ENCODE measurements around the gene SUMF1.
A peak's percentile ranks its signal among the peaks of the same experiment; 100 is the strongest.
"Not testable (repeated sequence)": the region's sequence is repeated elsewhere in the genome, so short reads cannot be mapped to it uniquely, and the experiment has no call there.

Gene SUMF1

DNA sequence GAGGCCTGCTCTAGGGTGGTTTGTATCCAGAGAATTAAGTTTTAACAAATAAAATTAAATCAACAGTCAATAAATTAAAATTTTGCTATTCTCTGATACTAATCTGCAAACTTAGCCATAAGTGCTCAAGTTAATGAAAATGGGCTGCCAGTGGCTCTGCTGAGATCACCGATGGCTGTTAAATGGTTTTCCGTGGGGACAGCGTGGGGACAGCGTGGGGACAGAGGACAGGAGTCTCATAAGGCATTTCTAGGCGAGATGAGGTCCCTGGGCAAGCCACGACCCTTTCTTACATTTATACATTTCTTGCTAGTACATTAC, 110.9 kb downstream of the SUMF1 start:
- in situ Hi-C loops (cut with MboI; ENCODE audit: low pct_unique_long_range_greater_than_20kb, low sequenced_read_pairs): no loop called here
- no peak for DNase-seq

DNA sequence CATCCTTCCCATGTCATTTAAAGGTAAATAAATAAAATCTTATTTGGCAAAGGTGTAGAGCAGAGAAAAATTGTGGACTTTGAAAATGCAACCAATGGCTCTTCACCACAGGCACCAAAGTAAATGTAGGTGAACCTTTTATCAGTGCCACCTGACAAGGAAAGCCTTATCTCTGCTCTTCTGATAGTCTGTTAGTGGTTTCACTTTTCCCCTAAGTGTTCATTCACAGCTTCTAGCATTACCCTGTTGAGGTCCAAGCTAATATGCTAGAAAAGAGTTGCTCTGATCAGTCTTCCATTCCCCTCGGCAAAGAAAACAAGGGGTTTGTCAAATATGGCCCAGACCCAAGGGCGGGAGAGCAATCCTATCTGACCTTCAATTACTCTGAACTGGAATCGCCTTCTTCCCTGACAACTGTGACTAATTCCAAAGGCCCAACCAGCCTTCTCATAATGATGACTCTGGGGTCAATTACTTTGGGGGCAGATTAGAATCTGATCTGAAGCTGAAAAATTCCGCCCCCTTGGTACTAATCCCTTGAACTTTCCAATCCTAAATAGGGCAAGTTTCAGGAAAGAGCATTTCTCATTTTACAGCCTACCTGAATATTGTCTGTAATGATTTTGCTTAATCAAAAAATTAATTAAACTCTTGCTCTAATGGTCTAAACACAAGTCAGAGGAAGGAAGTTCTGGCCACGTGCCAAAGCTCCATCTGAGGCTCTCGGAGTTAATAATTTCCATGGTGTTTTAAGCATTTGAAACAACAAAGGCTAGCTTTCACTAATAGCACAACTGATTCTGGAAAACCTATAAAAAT, 111.5 kb downstream of the SUMF1 start:
- no peak for DNase-seq
- in situ Hi-C loops (cut with MboI; ENCODE audit: low pct_unique_long_range_greater_than_20kb, low sequenced_read_pairs): no loop called here

- in situ Hi-C loops (cut with MboI; ENCODE audit: low pct_unique_long_range_greater_than_20kb, low sequenced_read_pairs): no loop called here
- no peak for DNase-seq
These were observed 115.2 kb downstream of the SUMF1 start for GRCh38 chr3:4351872-4352271.

- in situ Hi-C loops (cut with MboI; ENCODE audit: low pct_unique_long_range_greater_than_20kb, low sequenced_read_pairs): no loop called here
- no peak for DNase-seq
These were observed 115.8 kb downstream of the SUMF1 start for GRCh38 chr3:4351164-4351855.

GRCh38 chr3:4350789-4351163, 116.3 kb downstream of the SUMF1 start:
- peak; percentile 83 for DNase-seq
- in situ Hi-C loops (cut with MboI; ENCODE audit: low pct_unique_long_range_greater_than_20kb, low sequenced_read_pairs): no loop called here

GRCh38 chr3:4343258-4343657, 123.8 kb downstream of the SUMF1 start:
- DNase-seq: no peak
- in situ Hi-C loops (cut with MboI; ENCODE audit: low pct_unique_long_range_greater_than_20kb, low sequenced_read_pairs): loop anchor here (25.0 kb wide), 1 partner anchor 269 kb away; no protein-coding TSS in a partner anchor

- in situ Hi-C loops (cut with MboI; ENCODE audit: low pct_unique_long_range_greater_than_20kb, low sequenced_read_pairs): loop anchor here (25.0 kb wide), 1 partner anchor 271 kb away; no protein-coding TSS in a partner anchor
- no peak for DNase-seq
These were observed 125.8 kb downstream of the SUMF1 start for GRCh38 chr3:4341336-4341675.

DNA sequence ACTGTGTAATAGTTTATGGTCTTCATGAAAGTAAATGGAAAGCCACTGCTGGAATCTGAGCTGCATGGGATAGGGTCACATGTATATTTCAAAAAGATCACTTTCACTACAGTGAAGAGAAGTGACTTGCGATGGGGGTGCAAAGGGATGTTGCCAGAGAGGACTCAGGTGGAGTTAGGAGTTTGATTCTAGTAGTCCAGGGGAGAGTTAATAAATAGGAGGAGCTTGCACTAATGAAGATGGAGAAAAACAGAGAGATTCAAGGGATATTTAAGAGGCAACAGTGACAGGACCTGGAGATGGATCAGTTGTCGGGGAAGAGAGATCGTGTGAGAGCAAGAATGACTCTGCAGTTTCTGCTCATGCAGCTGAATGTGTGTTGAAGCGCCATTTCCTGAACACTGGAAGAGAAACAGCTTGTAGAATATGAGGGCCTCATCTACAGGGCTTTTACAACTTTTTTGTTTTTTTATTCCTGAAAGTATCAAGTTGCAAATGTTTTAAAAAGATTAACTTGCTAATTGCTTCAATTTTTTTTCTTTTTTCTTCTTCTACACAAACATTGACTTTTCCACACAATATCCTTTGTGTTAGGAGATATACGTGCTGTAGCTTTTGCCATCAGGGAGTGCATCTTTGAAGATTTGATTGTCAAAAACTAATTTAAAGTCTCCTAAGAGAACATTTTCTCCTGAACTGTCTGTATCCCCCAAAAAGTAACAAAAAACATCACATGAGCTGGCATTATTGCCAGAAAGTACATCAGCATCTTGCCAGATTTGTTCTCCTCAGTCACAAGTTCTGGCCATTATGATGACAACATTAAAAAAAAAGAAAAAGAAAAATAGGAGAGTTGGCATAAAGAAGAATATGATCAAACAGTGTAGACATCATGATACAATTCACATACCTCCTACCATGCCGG, 126.4 kb downstream of the SUMF1 start:
- in situ Hi-C loops (cut with MboI; ENCODE audit: low pct_unique_long_range_greater_than_20kb, low sequenced_read_pairs): loop anchor here (25.0 kb wide), 1 partner anchor 272 kb away; no protein-coding TSS in a partner anchor
- DNase-seq: peak; percentile 71

GRCh38 chr3:4340077-4340410, 127.0 kb downstream of the SUMF1 start:
- DNase-seq: no peak
- in situ Hi-C loops (cut with MboI; ENCODE audit: low pct_unique_long_range_greater_than_20kb, low sequenced_read_pairs): loop anchor here (25.0 kb wide), 1 partner anchor 272 kb away; no protein-coding TSS in a partner anchor

- in situ Hi-C loops (cut with MboI; ENCODE audit: low pct_unique_long_range_greater_than_20kb, low sequenced_read_pairs): loop anchor here (25.0 kb wide), 1 partner anchor 274 kb away; no protein-coding TSS in a partner anchor
- DNase-seq: no peak
These were observed 128.3 kb downstream of the SUMF1 start for GRCh38 chr3:4338751-4339150.

GRCh38 chr3:4336850-4337546, 130.1 kb downstream of the SUMF1 start:
- no peak for DNase-seq
- in situ Hi-C loops (cut with MboI; ENCODE audit: low pct_unique_long_range_greater_than_20kb, low sequenced_read_pairs): loop anchor here (25.0 kb wide), 1 partner anchor 275 kb away; no protein-coding TSS in a partner anchor

DNA sequence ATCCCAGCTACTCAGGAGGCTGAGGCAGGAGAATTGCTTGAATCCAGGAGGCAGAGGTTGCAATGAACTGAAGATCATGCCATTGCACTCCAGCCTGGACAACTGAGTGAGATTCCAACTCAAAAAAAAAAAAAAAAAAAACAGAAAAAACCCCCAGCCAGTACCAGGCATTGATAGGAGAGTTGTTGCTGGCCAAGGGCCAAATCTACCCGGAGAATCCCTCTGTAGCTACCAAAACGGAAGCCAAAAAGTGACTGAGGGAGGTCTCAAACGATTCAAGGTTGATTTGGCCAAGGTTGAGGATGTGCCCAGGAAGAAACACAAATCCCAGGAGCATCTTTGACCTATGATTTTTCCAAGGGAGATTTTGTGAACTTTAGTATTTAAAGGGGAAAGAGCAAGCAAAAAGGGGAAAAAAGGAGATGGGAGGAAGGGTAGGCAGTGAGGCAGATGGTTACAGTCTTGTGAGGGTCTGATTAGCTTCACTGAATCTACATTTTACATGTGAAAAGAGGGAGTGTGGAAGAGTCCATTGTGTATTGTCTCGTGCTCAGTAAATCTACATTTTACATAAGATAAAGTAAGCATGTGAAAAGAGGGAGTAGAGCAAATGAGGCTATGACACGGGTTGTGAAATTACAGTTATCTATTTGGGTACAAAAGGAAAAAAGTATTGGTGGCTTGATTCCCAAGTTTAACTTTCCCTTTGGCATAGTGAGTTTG, 131.1 kb downstream of the SUMF1 start:
- in situ Hi-C loops (cut with MboI; ENCODE audit: low pct_unique_long_range_greater_than_20kb, low sequenced_read_pairs): loop anchor here (25.0 kb wide), 1 partner anchor 276 kb away; no protein-coding TSS in a partner anchor
- no peak for DNase-seq

GRCh38 chr3:4334548-4334947, 132.5 kb downstream of the SUMF1 start:
- no peak for DNase-seq
- in situ Hi-C loops (cut with MboI; ENCODE audit: low pct_unique_long_range_greater_than_20kb, low sequenced_read_pairs): loop anchor here (25.0 kb wide), 1 partner anchor 278 kb away; no protein-coding TSS in a partner anchor

GRCh38 chr3:4332991-4333390, 134.1 kb downstream of the SUMF1 start:
- DNase-seq: no peak
- in situ Hi-C loops (cut with MboI; ENCODE audit: low pct_unique_long_range_greater_than_20kb, low sequenced_read_pairs): loop anchor here (25.0 kb wide), 1 partner anchor 279 kb away; no protein-coding TSS in a partner anchor

- DNase-seq: no peak
- in situ Hi-C loops (cut with MboI; ENCODE audit: low pct_unique_long_range_greater_than_20kb, low sequenced_read_pairs): loop anchor here (25.0 kb wide), 1 partner anchor 280 kb away; no protein-coding TSS in a partner anchor
These were observed 134.5 kb downstream of the SUMF1 start for GRCh38 chr3:4332574-4332973.

DNA sequence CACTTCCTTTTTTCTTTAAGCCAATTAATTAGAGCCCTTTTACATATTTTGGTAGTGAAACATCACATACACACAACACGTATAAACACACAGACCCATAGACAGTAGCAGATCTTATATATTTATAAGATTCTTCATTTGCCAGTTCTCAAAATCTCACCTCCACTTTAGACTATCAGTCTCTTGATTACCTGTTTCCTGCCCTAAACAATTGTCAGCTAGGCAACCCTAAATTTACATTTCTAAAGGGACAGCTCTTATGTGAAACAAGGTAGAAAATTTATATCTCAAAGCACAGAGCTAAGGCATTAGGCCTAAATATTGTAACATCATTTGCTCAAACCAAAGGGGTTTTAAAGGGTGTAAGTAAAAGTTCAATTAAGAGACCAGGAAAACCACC, 135.0 kb downstream of the SUMF1 start:
- DNase-seq: no peak
- in situ Hi-C loops (cut with MboI; ENCODE audit: low pct_unique_long_range_greater_than_20kb, low sequenced_read_pairs): loop anchor here (25.0 kb wide), 1 partner anchor 280 kb away; no protein-coding TSS in a partner anchor

DNA sequence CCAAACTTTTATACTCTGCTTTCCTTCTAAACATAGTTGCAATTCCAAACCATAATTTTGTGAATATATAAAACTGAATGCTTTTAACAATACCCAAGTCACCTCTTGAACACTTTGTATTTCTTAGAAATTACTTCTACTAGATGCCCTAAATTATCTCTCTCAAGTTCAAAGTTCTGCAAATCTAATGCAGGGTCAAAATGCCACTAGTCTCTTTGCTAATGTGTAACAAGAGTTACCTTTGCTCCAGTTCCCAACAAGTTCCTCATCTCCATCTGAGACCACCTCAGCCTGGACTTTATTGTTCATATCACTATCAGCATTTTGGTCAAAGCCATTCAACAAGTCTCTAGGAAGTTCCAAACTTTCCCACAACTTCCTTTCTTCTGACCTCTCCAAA, 137.3 kb downstream of the SUMF1 start:
- DNase-seq: not testable (repeated sequence)
- in situ Hi-C loops (cut with MboI; ENCODE audit: low pct_unique_long_range_greater_than_20kb, low sequenced_read_pairs): loop anchor here (25.0 kb wide), 1 partner anchor 282 kb away; no protein-coding TSS in a partner anchor

GRCh38 chr3:4326868-4327267, 140.2 kb downstream of the SUMF1 start:
- in situ Hi-C loops (cut with MboI; ENCODE audit: low pct_unique_long_range_greater_than_20kb, low sequenced_read_pairs): loop anchor here (25.0 kb wide), 1 partner anchor 285 kb away; no protein-coding TSS in a partner anchor
- DNase-seq: no peak
